Measurements from ENCODE around the gene GRIN1. TPM values are rescaled to one million over a fixed set of nuclear protein-coding genes. Genes with fewer than 3 reads are reported as not detected.

The GRIN1 gene
- total RNA-seq, 6 experiments from 2014 or later = 0.51 to 1.1 (median 0.66) TPM; not detected in 3

Small RNA genes lying within 50 kb of the gene (microRNA-seq; reads per million reads assigned to microRNA genes)
- not detected for gene MIR3621

Other genes starting within 250 kb of the GRIN1 start
- gene FBXW5, start 194.4 kb upstream of the GRIN1 start, total RNA-seq (2021; fragmentation: NEBNext Ultra II Directional; extraction: Animal tissue kit (Norgen Biotek cat#: 25700)) = 100 to 1,000 TPM in 1 of 6 experiments, 10 to 100 TPM in 5; 89.1 to 102 (median 94.4) TPM
- 1 to 10 TPM in 3 of 6 experiments, under 1 TPM in 3; 0.51 to 1.8 (median 0.97) TPM for gene C8G, start 193.9 kb upstream of the GRIN1 start, total RNA-seq (2021; fragmentation: NEBNext Ultra II Directional; extraction: Animal tissue kit (Norgen Biotek cat#: 25700))
- under 1 TPM in 2 of 6 experiments, not detected in 4; 0.14 to 0.31 TPM for gene LCN12, start 186.9 kb upstream of the GRIN1 start, total RNA-seq (2021; fragmentation: NEBNext Ultra II Directional; extraction: Animal tissue kit (Norgen Biotek cat#: 25700))
- not detected for gene PTGDS, start 161.7 kb upstream of the GRIN1 start, total RNA-seq (2021; fragmentation: NEBNext Ultra II Directional; extraction: Animal tissue kit (Norgen Biotek cat#: 25700))
- gene LCNL1, start 156.2 kb upstream of the GRIN1 start, total RNA-seq (2021; fragmentation: NEBNext Ultra II Directional; extraction: Animal tissue kit (Norgen Biotek cat#: 25700)) = not detected
- gene PAXX, start 146.7 kb upstream of the GRIN1 start, total RNA-seq (2021; fragmentation: NEBNext Ultra II Directional; extraction: Animal tissue kit (Norgen Biotek cat#: 25700)) = 10 to 100 TPM; 26.0 to 42.6 (median 29.0) TPM
- gene CLIC3, start 142.6 kb upstream of the GRIN1 start, total RNA-seq (2021; fragmentation: NEBNext Ultra II Directional; extraction: Animal tissue kit (Norgen Biotek cat#: 25700)) = 10 to 100 TPM in 2 of 6 experiments, 1 to 10 TPM in 4; 2.7 to 14.6 (median 4.0) TPM
- gene ABCA2, start 110.9 kb upstream of the GRIN1 start, total RNA-seq (2021; fragmentation: NEBNext Ultra II Directional; extraction: Animal tissue kit (Norgen Biotek cat#: 25700)) = 10 to 100 TPM; 18.3 to 36.3 (median 23.6) TPM
- gene FUT7, start 107.1 kb upstream of the GRIN1 start, total RNA-seq (2021; fragmentation: NEBNext Ultra II Directional; extraction: Animal tissue kit (Norgen Biotek cat#: 25700)) = not detected
- gene NPDC1, start 93.0 kb upstream of the GRIN1 start, total RNA-seq (2021; fragmentation: NEBNext Ultra II Directional; extraction: Animal tissue kit (Norgen Biotek cat#: 25700)) = 100 to 1,000 TPM; 112 to 197 (median 119) TPM
- under 1 TPM in 3 of 6 experiments, not detected in 3; 0.12 to 0.28 (median 0.16) TPM for gene ENTPD2, start 85.1 kb upstream of the GRIN1 start, total RNA-seq (2021; fragmentation: NEBNext Ultra II Directional; extraction: Animal tissue kit (Norgen Biotek cat#: 25700))
- 10 to 100 TPM in 5 of 6 experiments, 1 to 10 TPM in 1; 7.7 to 14.8 (median 11.3) TPM for gene SAPCD2, start 68.6 kb upstream of the GRIN1 start, total RNA-seq (2021; fragmentation: NEBNext Ultra II Directional; extraction: Animal tissue kit (Norgen Biotek cat#: 25700))
- 10 to 100 TPM in 5 of 6 experiments, 1 to 10 TPM in 1; 9.4 to 13.1 (median 10.6) TPM for gene UAP1L1, start 61.6 kb upstream of the GRIN1 start, total RNA-seq (2021; fragmentation: NEBNext Ultra II Directional; extraction: Animal tissue kit (Norgen Biotek cat#: 25700))
- gene MAN1B1, start 52.2 kb upstream of the GRIN1 start, total RNA-seq (2021; fragmentation: NEBNext Ultra II Directional; extraction: Animal tissue kit (Norgen Biotek cat#: 25700)) = 10 to 100 TPM; 70.1 to 90.2 (median 77.6) TPM
- gene DPP7, start 24.4 kb upstream of the GRIN1 start, total RNA-seq (2021; fragmentation: NEBNext Ultra II Directional; extraction: Animal tissue kit (Norgen Biotek cat#: 25700)) = 10 to 100 TPM; 47.5 to 90.2 (median 51.1) TPM
- not detected for gene LRRC26, start 30.9 kb downstream of the GRIN1 start, total RNA-seq (2021; fragmentation: NEBNext Ultra II Directional; extraction: Animal tissue kit (Norgen Biotek cat#: 25700))
- gene TMEM210, start 32.9 kb downstream of the GRIN1 start, total RNA-seq (2021; fragmentation: NEBNext Ultra II Directional; extraction: Animal tissue kit (Norgen Biotek cat#: 25700)) = not detected
- gene ANAPC2, start 49.4 kb downstream of the GRIN1 start, total RNA-seq (2021; fragmentation: NEBNext Ultra II Directional; extraction: Animal tissue kit (Norgen Biotek cat#: 25700)) = 10 to 100 TPM; 34.8 to 41.5 (median 37.4) TPM
- 10 to 100 TPM; 76.7 to 82.8 (median 82.1) TPM for gene SSNA1, start 49.5 kb downstream of the GRIN1 start, total RNA-seq (2021; fragmentation: NEBNext Ultra II Directional; extraction: Animal tissue kit (Norgen Biotek cat#: 25700))
- 10 to 100 TPM in 4 of 6 experiments, 1 to 10 TPM in 2; 9.9 to 18.1 (median 13.3) TPM for gene TPRN, start 61.6 kb downstream of the GRIN1 start, total RNA-seq (2021; fragmentation: NEBNext Ultra II Directional; extraction: Animal tissue kit (Norgen Biotek cat#: 25700))
- 10 to 100 TPM; 38.7 to 47.4 (median 40.1) TPM for gene TMEM203, start 66.5 kb downstream of the GRIN1 start, total RNA-seq (2021; fragmentation: NEBNext Ultra II Directional; extraction: Animal tissue kit (Norgen Biotek cat#: 25700))
- gene NDOR1, start 66.5 kb downstream of the GRIN1 start, total RNA-seq (2021; fragmentation: NEBNext Ultra II Directional; extraction: Animal tissue kit (Norgen Biotek cat#: 25700)) = 10 to 100 TPM; 13.1 to 17.3 (median 16.6) TPM
- 1 to 10 TPM; 2.5 to 3.8 (median 3.4) TPM for gene RNF208, start 83.1 kb downstream of the GRIN1 start, total RNA-seq (2021; fragmentation: NEBNext Ultra II Directional; extraction: Animal tissue kit (Norgen Biotek cat#: 25700))
- gene CYSRT1, start 86.0 kb downstream of the GRIN1 start, total RNA-seq (2021; fragmentation: NEBNext Ultra II Directional; extraction: Animal tissue kit (Norgen Biotek cat#: 25700)) = under 1 TPM; 0.41 to 0.97 (median 0.68) TPM
- not detected for gene RNF224, start 88.3 kb downstream of the GRIN1 start, total RNA-seq (2021; fragmentation: NEBNext Ultra II Directional; extraction: Animal tissue kit (Norgen Biotek cat#: 25700))
- gene SLC34A3, start 91.7 kb downstream of the GRIN1 start, total RNA-seq (2021; fragmentation: NEBNext Ultra II Directional; extraction: Animal tissue kit (Norgen Biotek cat#: 25700)) = not detected
- 100 to 1,000 TPM; 415 to 760 (median 681) TPM for gene TUBB4B, start 102.1 kb downstream of the GRIN1 start, total RNA-seq (2021; fragmentation: NEBNext Ultra II Directional; extraction: Animal tissue kit (Norgen Biotek cat#: 25700))
- gene STPG3, start 112.1 kb downstream of the GRIN1 start, total RNA-seq (2021; fragmentation: NEBNext Ultra II Directional; extraction: Animal tissue kit (Norgen Biotek cat#: 25700)) = not detected
- gene NELFB, start 116.2 kb downstream of the GRIN1 start, total RNA-seq (2021; fragmentation: NEBNext Ultra II Directional; extraction: Animal tissue kit (Norgen Biotek cat#: 25700)) = 10 to 100 TPM; 48.5 to 59.9 (median 52.7) TPM
- 10 to 100 TPM; 58.4 to 76.2 (median 62.2) TPM for gene TOR4A, start 138.6 kb downstream of the GRIN1 start, total RNA-seq (2021; fragmentation: NEBNext Ultra II Directional; extraction: Animal tissue kit (Norgen Biotek cat#: 25700))
- under 1 TPM in 5 of 6 experiments, not detected in 1; 0.09 to 0.36 (median 0.17) TPM for gene NRARP, start 163.1 kb downstream of the GRIN1 start, total RNA-seq (2021; fragmentation: NEBNext Ultra II Directional; extraction: Animal tissue kit (Norgen Biotek cat#: 25700))